Pancreas (tissue), 10 donors: ENCODE data around the gene DDX42. TPM values are rescaled to one million over a fixed set of nuclear protein-coding genes. Genes with fewer than 3 reads are reported as not detected.

Experiments
- ATAC-seq, 4 donors: fragments of 200-7000 bp; cut with Tn5 transposase; one replicate each; pipeline versions ENCODE4 v1.8.0 to v1.9.1; 2020; ENCODE audit warnings: mild to moderate bottlenecking in 4 of 4, moderate library complexity in 4 of 4
- DNase-seq, 6 donors: peaks; one replicate each; pipeline ENCODE4 v3.0.0-alpha.2; 2020
- FAIRE-seq: peaks from 2 replicates; lab custom pipeline; 2012; peaks lifted over from hg19 to GRCh38; lab: Jason Lieb, UNC
- H3K27ac ChIP-seq, 4 donors: fragments of 200-600 bp; sonication (generic); 1 replicate in 3 of 4; 2 replicates in 1 of 4; pipeline versions ENCODE4 v1.5.0 to v1.8.0; 2020
- H3K27me3 ChIP-seq, 4 donors: fragments of 200-600 bp; one replicate each; pipeline ENCODE4 v1.8.0; 2021
- H3K36me3 ChIP-seq, 3 donors: fragments of 200-600 bp; sonication (generic) in 1 of 3; one replicate each; pipeline versions ENCODE4 v1.5.0 to v1.8.0; 2020 to 2021
- H3K4me1 ChIP-seq, 3 donors: fragments of 200-600 bp; one replicate each; pipeline ENCODE4 v1.8.0; 2021
- H3K4me3 ChIP-seq, 4 donors: fragments of 200-600 bp; sonication (generic) in 2 of 4; one replicate each; pipeline versions ENCODE4 v1.5.0 to v1.8.0; 2020 to 2021
- H3K9me3 ChIP-seq, 4 donors: fragments of 200-600 bp; one replicate each; pipeline ENCODE4 v1.8.0; 2021
- WGBS, 2 donors: extraction: QIAGEN DNeasy Blood & Tissue Kit; methylation state at CpG; one replicate each; pipeline ENCODE4 v1.1.7; 2013; 5-methylcytosine and 5-hydroxymethylcytosine counted together
- intact Hi-C, 3 donors: fragments of 100-400 bp; cut with DNase I; formaldehyde crosslinking; loops; one replicate each; pipeline versions ENCODE4 v1.11.1 to v1.14.2; 2022
- polyA plus RNA-seq, 2 donors: library from polyadenylated mRNA; stranded (reverse); fragments of 200-250 nt; gene quantifications; one replicate each; pipeline ENCODE4 v1.2.3, GENCODE V29; 2013
- total RNA-seq, 6 donors: library from RNA; stranded (reverse); fragmentation: NEBNext Ultra II Directional in 4 of 6; extraction: Animal tissue kit (Norgen Biotek cat#: 25700) in 4 of 6; gene quantifications; one replicate each; pipeline versions ENCODE4 v1.2.1 to v1.2.4, GENCODE V29; 2021 to 2023
- TF ChIP-seq, protein P1 (sequence below), 4 donors: fragments of 200-600 bp; sonication (generic) in 3 of 4; IDR thresholded peaks; one replicate each; pipeline versions ENCODE4 v1.5.0 to v1.8.0; 2021; ENCODE audit warnings: antibody characterized with exemption in 4 of 4
- donor health status: healthy with polysubstance abuse.
- donor health status: DM: no; HTN: no; CAD: no; lungs with moderate emphysema.
- donor health status: DM: no; HTN: no; CAD: no.
- donor health status: control.
- donor health status: control.
- donor health status: Bipolar disorder and iron deficiency.
- donor health status: DM: yes; HTN: yes; CAD: no.
- donor health status: DM: no; HTN: no; CAD: no.
- donor health status: DM: no; HTN: no; CAD: no.
- donor health status: DM: yes; HTN: yes; CAD: no.

DDX42 gene, protein sequence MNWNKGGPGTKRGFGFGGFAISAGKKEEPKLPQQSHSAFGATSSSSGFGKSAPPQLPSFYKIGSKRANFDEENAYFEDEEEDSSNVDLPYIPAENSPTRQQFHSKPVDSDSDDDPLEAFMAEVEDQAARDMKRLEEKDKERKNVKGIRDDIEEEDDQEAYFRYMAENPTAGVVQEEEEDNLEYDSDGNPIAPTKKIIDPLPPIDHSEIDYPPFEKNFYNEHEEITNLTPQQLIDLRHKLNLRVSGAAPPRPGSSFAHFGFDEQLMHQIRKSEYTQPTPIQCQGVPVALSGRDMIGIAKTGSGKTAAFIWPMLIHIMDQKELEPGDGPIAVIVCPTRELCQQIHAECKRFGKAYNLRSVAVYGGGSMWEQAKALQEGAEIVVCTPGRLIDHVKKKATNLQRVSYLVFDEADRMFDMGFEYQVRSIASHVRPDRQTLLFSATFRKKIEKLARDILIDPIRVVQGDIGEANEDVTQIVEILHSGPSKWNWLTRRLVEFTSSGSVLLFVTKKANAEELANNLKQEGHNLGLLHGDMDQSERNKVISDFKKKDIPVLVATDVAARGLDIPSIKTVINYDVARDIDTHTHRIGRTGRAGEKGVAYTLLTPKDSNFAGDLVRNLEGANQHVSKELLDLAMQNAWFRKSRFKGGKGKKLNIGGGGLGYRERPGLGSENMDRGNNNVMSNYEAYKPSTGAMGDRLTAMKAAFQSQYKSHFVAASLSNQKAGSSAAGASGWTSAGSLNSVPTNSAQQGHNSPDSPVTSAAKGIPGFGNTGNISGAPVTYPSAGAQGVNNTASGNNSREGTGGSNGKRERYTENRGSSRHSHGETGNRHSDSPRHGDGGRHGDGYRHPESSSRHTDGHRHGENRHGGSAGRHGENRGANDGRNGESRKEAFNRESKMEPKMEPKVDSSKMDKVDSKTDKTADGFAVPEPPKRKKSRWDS
- total RNA-seq, result 10 to 100 TPM; 52.6 to 90.4 (median 68.1) TPM
- polyA plus RNA-seq, result 10 to 100 TPM; 81.5 to 84.0 TPM

GRCh38 chr17:63774141-63774968 lies at the start of gene DDX42:
Gene DDX42 (plus strand): TSS chr17:63774170. CDS start chr17:63787050, 12,880 bp downstream.
- Histone ChIP-seq H3K4me3 (peak within 1 kb of the TSS; percentile 70 to 94 (median 82)), H3K4me1 (peaks cover 16 to 20% (median 20%) of the 10 kb centered on the region in 3 donors), H3K36me3 (no peaks in the 10 kb centered on the region), H3K27me3 (no peaks in the 10 kb centered on the region), H3K27ac (peak within 1 kb of the TSS; percentile 96 to 99 (median 98)), H3K9me3 (no peaks in the 10 kb centered on the region)
- DNase-seq, result peak; percentile 88 to 94 (median 92)
- intact Hi-C loops, result no loop called here
- TF ChIP-seq, protein P1, sequence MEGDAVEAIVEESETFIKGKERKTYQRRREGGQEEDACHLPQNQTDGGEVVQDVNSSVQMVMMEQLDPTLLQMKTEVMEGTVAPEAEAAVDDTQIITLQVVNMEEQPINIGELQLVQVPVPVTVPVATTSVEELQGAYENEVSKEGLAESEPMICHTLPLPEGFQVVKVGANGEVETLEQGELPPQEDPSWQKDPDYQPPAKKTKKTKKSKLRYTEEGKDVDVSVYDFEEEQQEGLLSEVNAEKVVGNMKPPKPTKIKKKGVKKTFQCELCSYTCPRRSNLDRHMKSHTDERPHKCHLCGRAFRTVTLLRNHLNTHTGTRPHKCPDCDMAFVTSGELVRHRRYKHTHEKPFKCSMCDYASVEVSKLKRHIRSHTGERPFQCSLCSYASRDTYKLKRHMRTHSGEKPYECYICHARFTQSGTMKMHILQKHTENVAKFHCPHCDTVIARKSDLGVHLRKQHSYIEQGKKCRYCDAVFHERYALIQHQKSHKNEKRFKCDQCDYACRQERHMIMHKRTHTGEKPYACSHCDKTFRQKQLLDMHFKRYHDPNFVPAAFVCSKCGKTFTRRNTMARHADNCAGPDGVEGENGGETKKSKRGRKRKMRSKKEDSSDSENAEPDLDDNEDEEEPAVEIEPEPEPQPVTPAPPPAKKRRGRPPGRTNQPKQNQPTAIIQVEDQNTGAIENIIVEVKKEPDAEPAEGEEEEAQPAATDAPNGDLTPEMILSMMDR (IDR thresholded peaks at IDR 0.05), result no peak
- WGBS, 2 donors, result 0 to 1% methylated on average over 40 to 66 of the region's 67 CpGs
- FAIRE-seq, result no peak
- peak; percentile 11 to 34 (median 14) for ATAC-seq

DNA sequence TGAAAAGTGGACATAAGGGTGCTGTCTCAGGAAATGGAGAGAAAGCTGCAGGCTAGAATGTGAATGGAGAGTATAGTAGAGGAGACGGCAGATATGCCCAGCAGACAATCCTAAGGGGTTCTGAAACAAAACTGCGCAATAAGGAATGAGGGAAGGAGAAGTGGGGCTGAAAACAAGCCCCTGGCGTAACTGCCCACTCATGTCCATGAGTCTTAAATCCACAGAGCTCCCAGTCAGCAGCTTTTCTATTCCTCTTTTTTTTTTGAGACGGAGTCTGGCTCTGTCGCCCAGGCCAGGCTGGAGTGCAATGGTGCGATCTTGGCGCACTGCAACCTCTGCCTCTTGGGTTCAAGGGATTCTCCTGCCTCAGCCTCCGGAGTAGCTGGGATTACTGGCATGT lies 38.3 kb upstream of the DDX42 start:
- no peak for FAIRE-seq
- peaks cover 4 to 7% (median 6%) of the 10 kb centered on the region in 3 donors for H3K4me1 ChIP-seq

DNA sequence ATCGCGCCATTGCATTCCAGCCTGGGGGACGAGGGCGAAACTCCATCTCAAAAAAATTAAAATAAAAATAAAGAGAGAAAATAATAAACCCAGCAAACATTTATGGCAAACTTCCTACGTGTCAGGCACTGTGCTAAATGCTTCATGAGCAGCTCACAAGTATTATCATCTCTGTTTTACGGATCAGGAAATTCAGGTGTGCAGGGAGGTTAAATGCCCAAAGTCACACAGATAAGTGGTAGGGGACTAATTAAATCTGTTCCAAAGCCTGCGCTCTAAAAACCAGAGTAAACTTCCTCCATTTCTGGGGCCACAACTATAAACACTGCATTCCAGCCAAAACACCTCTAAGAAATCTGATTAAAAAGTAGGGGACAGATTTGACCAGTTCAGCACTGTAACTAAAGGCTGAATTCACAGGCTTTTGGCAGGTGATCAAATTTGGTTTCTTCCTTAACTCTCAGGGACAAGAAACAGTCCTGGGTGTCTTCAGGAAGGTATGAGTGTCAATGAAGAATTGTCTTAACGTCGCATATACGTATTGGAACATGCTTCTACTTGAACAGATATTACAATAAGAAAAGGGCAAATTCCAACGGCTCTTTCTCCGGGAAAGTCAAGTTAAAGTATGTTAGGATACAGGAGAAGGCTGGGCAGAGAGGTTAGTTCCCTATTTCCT lies 33.4 kb upstream of the DDX42 start:
- 18 to 23% methylated on average over 12 of the region's 12 CpGs for whole genome bisulfite sequencing, 2 donors
- Histone ChIP-seq H3K27ac (peak overlapping the region; percentile 86 to 96 (median 88)), H3K4me1 (peaks cover 4 to 7% (median 6%) of the 10 kb centered on the region in 3 donors), H3K4me3 (peak overlapping the region; percentile 61 to 76 (median 66)), H3K27me3 (no peaks in the 10 kb centered on the region), H3K36me3 (peaks cover 0 to 3% (median 0%) of the 10 kb centered on the region in 3 donors), H3K9me3 (no peaks in the 10 kb centered on the region)
- FAIRE-seq (no peak), ATAC-seq (peak in 1 of 4 donors; percentile 7), DNase-seq (no peak)
- TF ChIP-seq, protein P1 (IDR thresholded peaks at IDR 0.05), result no peak
- intact Hi-C loops, result no loop called here

More for the DNA sequence above, 38.3 kb upstream of the DDX42 start:
- WGBS, 2 donors, result 93 to 98% methylated on average over 8 of the region's 8 CpGs
- Histone ChIP-seq H3K27me3 (no peaks in the 10 kb centered on the region), H3K36me3 (no peaks in the 10 kb centered on the region), H3K4me3 (no peak overlapping the region), H3K9me3 (no peaks in the 10 kb centered on the region), H3K27ac (no peak overlapping the region)
- TF ChIP-seq, protein P1 (IDR thresholded peaks at IDR 0.05), result no peak
- intact Hi-C loops, result no loop called here
- DNase-seq (no peak), ATAC-seq (no peak)

GRCh38 chr17:63741143-63741407 lies 32.9 kb upstream of the DDX42 start:
- Histone ChIP-seq H3K27ac (peak overlapping the region; percentile 86 to 96 (median 88)), H3K4me3 (peak overlapping the region; percentile 61 to 76 (median 66)), H3K27me3 (no peaks in the 10 kb centered on the region), H3K4me1 (peaks cover 4 to 7% (median 6%) of the 10 kb centered on the region in 3 donors), H3K9me3 (no peaks in the 10 kb centered on the region), H3K36me3 (peaks cover 0 to 8% (median 0%) of the 10 kb centered on the region in 3 donors)
- intact Hi-C loops, result no loop called here
- TF ChIP-seq, protein P1 (IDR thresholded peaks at IDR 0.05), result no peak
- 0 to 1% methylated on average over 14 of the region's 14 CpGs for WGBS, 2 donors
- FAIRE-seq (no peak), DNase-seq (no peak), ATAC-seq (peak; percentile 2 to 50 (median 36))
